Measurements from ENCODE around the gene ZNF687.
"Not testable (repeated sequence)": the region's sequence is repeated elsewhere in the genome, so short reads cannot be mapped to it uniquely, and the experiment has no call there.

Gene ZNF687

DNA sequence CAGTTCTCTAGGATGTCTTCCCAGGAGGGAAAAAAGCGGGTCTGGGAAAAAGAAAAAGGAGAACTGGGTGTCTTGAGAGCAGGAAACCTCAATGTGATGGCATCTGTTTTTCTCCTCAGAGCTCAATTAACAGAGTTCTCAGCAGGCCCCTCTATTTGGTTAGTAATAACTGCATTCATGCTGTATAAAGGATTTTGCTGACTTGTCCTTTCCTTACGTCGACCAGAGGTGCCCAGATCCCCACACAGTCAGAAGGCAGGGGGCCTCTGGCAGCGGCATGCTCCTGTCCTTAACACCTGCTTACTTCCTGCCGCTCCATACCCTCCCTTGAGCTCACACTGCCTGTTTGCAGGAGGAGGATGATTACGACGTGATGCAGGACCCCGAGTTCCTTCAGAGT is 15.3 kb upstream of the ZNF687 start:
- H3K27ac ChIP-seq = no peak overlapping the region
- no peak for TF ChIP-seq ZFX (IDR thresholded peaks at IDR 0.05)
- TF ChIP-seq, protein P1, sequence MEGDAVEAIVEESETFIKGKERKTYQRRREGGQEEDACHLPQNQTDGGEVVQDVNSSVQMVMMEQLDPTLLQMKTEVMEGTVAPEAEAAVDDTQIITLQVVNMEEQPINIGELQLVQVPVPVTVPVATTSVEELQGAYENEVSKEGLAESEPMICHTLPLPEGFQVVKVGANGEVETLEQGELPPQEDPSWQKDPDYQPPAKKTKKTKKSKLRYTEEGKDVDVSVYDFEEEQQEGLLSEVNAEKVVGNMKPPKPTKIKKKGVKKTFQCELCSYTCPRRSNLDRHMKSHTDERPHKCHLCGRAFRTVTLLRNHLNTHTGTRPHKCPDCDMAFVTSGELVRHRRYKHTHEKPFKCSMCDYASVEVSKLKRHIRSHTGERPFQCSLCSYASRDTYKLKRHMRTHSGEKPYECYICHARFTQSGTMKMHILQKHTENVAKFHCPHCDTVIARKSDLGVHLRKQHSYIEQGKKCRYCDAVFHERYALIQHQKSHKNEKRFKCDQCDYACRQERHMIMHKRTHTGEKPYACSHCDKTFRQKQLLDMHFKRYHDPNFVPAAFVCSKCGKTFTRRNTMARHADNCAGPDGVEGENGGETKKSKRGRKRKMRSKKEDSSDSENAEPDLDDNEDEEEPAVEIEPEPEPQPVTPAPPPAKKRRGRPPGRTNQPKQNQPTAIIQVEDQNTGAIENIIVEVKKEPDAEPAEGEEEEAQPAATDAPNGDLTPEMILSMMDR (conservative IDR thresholded peaks at IDR 0.05) = no peak

DNA sequence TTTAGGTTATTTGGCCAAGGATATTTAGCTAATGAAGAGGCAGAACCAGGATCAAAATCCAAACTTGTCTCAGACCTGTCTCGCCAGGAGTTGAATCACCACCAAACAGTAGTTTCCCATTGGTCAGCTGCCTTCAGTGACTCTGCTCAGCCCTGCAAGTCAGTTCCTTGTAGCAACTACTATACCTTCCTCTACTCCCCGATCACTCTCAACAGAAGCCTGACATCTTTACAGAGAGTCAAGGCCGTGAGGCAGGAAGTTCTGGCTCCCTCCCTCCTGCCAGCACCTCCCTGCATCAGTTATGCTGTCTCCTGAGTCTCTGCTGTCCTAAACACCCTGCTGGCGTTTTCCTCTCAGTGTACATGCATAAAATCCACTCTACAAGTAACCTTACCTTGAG is 14.3 kb upstream of the ZNF687 start:
- H3K27ac ChIP-seq = no peak overlapping the region

GRCh38 chr1:151273924-151274466 is 8.1 kb upstream of the ZNF687 start:
- H3K27ac ChIP-seq = no peak overlapping the region
- TF ChIP-seq ZFX (IDR thresholded peaks at IDR 0.05) = no peak
- TF ChIP-seq, protein P1 (conservative IDR thresholded peaks at IDR 0.05) = no peak

More for the DNA sequence above, 14.3 kb upstream of the ZNF687 start:
- TF ChIP-seq, protein P1 (conservative IDR thresholded peaks at IDR 0.05) = no peak
- no peak for TF ChIP-seq ZFX (IDR thresholded peaks at IDR 0.05)

DNA sequence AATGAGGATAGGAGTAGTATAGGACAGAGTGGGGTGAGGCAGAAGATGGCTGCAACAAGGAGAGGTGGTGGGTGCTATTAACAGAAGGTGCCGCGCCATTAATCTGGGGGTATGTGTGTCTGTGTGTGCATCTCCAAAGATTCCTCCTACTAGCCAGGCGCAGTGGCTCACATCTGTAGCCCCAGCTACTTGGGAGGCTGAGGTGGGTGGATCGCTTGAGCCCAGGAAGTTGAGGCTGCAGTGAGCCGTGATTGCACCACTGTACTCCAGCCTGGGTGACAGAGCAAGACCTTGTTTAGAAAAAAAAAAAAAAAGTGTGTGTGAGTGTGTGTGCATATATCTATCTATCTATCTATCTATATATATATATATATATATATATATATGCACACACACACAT is 6.8 kb upstream of the ZNF687 start:
- H3K27ac ChIP-seq = not testable (repeated sequence)

DNA sequence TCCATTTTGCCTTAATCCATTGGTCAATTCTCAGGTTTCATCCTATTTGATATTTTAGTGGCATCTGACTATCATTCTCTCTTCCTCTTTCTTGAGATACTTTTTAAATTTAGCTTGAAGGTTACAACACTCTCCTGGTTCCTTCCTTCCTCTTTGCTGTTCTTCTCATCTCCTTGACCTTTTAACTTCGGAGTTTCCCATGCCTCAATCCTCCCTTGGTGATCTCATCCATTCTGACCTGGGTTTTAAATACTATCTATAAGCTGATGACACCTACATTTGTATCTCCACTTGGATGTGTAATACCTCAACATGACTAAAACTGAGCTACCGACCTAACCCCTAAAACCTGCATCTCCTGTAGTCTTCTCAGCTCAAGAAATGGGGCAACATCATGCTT is 4.8 kb upstream of the ZNF687 start:
- no peak overlapping the region for H3K27ac ChIP-seq
- TF ChIP-seq ZFX (IDR thresholded peaks at IDR 0.05) = no peak
- TF ChIP-seq, protein P1 (conservative IDR thresholded peaks at IDR 0.05) = no peak

- H3K27ac ChIP-seq = peak overlapping the region; percentile 90
- no peak for TF ChIP-seq ZFX (IDR thresholded peaks at IDR 0.05)
- TF ChIP-seq, protein P1 (conservative IDR thresholded peaks at IDR 0.05) = no peak
Observed at GRCh38 chr1:151281225-151281968, 702 bp upstream of the ZNF687 start.

- TF ChIP-seq ZFX (IDR thresholded peaks at IDR 0.05) = peak; percentile 58; the same call in 1 of the 2 replicates
- TF ChIP-seq, protein P1 (conservative IDR thresholded peaks at IDR 0.05) = no peak
- H3K27ac ChIP-seq = peak overlapping the region; percentile 90
Observed at GRCh38 chr1:151282883-151283725, 1.0 kb downstream of the ZNF687 start.

All from C4-2B (cell line).